ENCODE measurements around the gene CCNY.

- TF ChIP-seq CTCF (IDR thresholded peaks at IDR 0.05), result no peak
- TF ChIP-seq POLR2AphosphoS5 (IDR thresholded peaks at IDR 0.05), result no peak
These were observed 122.5 kb downstream of the CCNY start for GRCh38 chr10:35458500-35459448.
